Measurements from ENCODE around the gene KLF6.

- no peak for TF ChIP-seq PYGO2 (tag; IDR thresholded peaks at IDR 0.05)
- no peak for TF ChIP-seq HDAC3 (IDR thresholded peaks at IDR 0.05; ENCODE audit: borderline replicate concordance, partially characterized antibody)
- TF ChIP-seq NR2C2 (CRISPR knock-in tag; IDR thresholded peaks at IDR 0.05) = no peak
- TF ChIP-seq NR2C2 (tag; IDR thresholded peaks at IDR 0.05) = no peak
- TF ChIP-seq, protein P1, sequence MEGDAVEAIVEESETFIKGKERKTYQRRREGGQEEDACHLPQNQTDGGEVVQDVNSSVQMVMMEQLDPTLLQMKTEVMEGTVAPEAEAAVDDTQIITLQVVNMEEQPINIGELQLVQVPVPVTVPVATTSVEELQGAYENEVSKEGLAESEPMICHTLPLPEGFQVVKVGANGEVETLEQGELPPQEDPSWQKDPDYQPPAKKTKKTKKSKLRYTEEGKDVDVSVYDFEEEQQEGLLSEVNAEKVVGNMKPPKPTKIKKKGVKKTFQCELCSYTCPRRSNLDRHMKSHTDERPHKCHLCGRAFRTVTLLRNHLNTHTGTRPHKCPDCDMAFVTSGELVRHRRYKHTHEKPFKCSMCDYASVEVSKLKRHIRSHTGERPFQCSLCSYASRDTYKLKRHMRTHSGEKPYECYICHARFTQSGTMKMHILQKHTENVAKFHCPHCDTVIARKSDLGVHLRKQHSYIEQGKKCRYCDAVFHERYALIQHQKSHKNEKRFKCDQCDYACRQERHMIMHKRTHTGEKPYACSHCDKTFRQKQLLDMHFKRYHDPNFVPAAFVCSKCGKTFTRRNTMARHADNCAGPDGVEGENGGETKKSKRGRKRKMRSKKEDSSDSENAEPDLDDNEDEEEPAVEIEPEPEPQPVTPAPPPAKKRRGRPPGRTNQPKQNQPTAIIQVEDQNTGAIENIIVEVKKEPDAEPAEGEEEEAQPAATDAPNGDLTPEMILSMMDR (IDR thresholded peaks at IDR 0.05 in 2 of 3, conservative IDR thresholded peaks at IDR 0.05 in 1 of 3; ENCODE audit: insufficient read depth in 2 of 3, low read depth in 1 of 3, low read length in 3 of 3) = no peak
- TF ChIP-seq RBM14 (IDR thresholded peaks at IDR 0.05; ENCODE audit: borderline replicate concordance, insufficient read depth, low read depth, low read length) = no peak
- no peak for TF ChIP-seq ZNF354B (CRISPR knock-in tag; IDR thresholded peaks at IDR 0.05)
- TF ChIP-seq ZNF639 (CRISPR knock-in tag; conservative IDR thresholded peaks at IDR 0.05 in 1 of 2, IDR thresholded peaks at IDR 0.05 in 1 of 2) = no peak
- no peak for TF ChIP-seq SRSF3 (IDR thresholded peaks at IDR 0.05; ENCODE audit: insufficient read depth, low read length)
- no peak for TF ChIP-seq POLR2A (conservative IDR thresholded peaks at IDR 0.05)
- no peak for TF ChIP-seq FOXA1 (IDR thresholded peaks at IDR 0.05; ENCODE audit: borderline replicate concordance)
These were observed 27.8 kb downstream of the KLF6 start for GRCh38 chr10:3757250-3757637.

All from K562 (cell line).